HG03521 (cell line): ENCODE results near the gene BMPR1A.
A peak's percentile ranks its signal among the peaks of the same experiment; 100 is the strongest.
"Not testable (repeated sequence)": the region's sequence is repeated elsewhere in the genome, so short reads cannot be mapped to it uniquely, and the experiment has no call there.

Source experiments
- ATAC-seq: cut with Tn5 transposase; IDR thresholded peaks from one replicate; pipeline ENCODE4 v1.9.1; 2021; ENCODE audit warnings: mild to moderate bottlenecking, moderate library complexity; ENCODE audit not compliant: unreplicated experiment

BMPR1A gene

GRCh38 chr10:86837663-86838062, 81.2 kb downstream of the BMPR1A start:
- ATAC-seq, result no peak

DNA sequence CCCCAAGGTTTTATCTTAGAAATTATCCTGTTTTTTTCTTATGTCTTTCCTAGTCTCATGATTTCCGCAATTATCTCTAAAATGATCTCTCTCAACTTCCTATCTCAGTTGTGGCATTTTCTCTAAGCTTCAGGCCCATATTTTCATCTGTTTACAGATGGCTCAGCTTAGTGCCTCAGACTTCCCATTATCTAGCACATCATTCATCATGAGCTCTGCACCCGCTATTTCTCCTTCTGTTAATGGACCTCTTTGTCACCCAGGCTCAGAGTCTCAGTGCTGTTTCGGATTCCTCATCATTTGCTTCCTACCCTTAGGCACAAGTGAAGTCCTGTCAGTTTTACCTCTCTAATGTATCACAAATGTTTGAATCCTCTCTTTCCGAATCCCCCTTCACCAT, 84.1 kb downstream of the BMPR1A start:
- no peak for ATAC-seq

GRCh38 chr10:86846088-86846487, 89.7 kb downstream of the BMPR1A start:
- ATAC-seq, result no peak

DNA sequence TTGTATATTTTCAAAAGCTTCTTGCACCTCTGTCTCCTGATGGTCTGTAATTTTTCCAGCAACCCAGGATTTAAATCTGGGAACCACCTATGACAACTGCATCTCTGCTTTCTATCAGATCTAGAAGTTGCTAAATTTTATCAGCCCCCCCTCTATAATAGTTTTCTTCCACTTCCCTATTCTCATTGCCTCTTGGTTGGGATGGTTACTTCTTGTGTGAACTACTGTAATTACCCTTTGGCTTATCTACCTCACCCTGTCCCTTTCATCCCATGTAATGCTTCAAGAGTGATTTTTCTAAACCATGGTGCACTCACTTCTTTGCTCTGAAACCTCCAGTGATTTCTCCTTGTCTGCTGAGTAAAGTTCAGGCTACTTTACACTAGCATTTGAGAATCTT, 92.3 kb downstream of the BMPR1A start:
- no peak for ATAC-seq

GRCh38 chr10:86849181-86849894, 92.9 kb downstream of the BMPR1A start:
- peak; percentile 51 for ATAC-seq

DNA sequence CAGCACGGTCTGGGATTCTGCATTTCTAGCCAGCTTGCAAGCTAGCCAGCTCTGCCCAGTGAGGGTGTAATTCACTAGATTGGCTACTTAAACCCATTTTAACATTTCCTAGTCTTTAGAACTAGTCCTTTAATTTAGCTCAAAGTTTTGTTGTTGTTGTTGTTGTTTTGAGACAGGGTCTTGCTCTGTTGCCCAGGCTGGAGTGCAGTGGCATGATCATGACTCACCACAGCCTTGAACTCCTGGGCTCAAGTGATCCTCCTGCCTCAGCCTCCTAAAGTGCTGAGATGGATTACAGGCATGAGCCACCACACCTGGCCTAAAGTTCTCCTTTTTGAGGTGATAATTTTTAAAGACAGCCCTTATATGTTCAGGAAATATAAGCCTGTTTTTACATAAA, 94.1 kb downstream of the BMPR1A start:
- ATAC-seq, result no peak

DNA sequence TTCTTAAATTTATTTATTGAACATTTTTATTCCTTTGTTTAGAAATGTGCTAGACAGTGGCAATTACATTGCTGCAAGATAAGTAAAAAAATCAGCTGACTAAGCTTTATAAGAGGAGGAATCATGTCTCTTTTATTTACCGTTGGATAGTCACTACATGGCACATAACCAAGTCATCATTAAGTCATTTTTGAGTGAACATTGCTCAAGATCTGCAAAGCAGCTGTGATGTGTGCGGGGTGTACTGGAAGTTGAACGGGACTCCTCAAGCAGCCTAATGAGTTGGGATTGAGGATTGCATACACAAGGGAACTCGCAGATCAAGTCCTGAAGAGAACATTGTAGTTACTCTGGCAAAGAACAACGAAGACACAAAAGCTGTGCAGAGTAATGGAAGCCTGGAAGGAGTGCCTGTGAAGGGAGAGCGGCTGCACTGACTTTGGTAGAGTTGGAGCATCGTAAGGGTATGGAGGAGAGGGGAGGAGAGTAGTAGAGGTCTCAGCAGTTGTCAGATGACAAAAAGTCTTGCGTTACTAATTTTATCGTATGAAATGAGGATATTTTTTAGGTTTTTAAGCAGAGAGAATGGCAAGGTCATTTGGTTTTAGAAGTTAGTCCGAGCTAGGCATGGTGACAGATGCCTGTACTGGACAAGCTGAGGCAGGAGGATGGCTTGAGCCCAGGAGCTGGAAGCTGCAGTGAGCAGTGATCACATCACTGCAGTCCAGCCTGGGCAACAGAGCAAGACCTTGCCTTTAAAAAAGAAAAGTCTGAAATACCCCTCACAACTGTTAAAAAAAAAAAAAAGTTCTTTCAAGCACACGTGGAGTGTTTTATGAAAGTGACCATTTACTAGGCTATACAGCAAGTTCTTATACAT, 95.1 kb downstream of the BMPR1A start:
- ATAC-seq, result no peak

- ATAC-seq, result not testable (repeated sequence)
Observed at GRCh38 chr10:86853582-86853981, 97.2 kb downstream of the BMPR1A start.

DNA sequence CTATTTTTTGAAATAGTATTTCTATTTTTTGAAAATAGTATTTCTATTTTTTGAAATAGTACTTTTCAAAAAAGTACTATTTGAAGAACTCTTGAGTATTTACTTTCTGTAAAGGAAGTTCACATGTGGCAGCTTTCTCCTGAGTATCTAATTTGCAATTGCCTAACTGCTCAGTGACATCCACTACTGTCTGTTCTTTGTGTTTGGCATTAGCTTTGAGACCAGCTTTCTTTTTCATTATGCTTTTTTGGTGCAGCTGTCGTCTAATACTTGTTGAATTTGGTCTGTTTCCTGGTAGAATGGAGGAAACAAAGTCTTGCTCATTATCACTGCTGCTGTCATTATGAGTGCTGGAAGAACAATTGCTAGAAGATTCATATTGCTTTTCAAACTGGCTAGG, 99.1 kb downstream of the BMPR1A start:
- ATAC-seq, result no peak

- no peak for ATAC-seq
Observed at GRCh38 chr10:86856156-86856555, 99.7 kb downstream of the BMPR1A start.

GRCh38 chr10:86857128-86857721, 100.8 kb downstream of the BMPR1A start:
- no peak for ATAC-seq

DNA sequence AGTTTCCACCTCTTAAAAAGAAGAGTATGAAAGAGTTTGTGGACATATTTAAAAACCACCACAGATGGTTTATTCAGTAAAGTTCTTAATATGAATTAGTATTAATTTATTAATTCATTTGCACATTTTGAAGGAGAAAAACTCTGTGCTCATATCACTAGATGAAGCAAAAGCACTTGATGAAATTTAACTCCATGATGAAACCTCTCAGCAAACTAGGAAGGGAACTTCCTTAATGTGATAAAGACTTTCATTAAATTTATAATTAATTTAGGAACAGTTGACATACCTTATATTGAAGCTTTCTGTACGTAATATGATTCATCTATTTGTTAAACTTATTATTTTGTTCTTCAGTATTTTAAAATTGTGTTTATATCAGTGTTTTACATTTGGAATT, 101.6 kb downstream of the BMPR1A start:
- ATAC-seq, result no peak

- no peak for ATAC-seq
Observed at GRCh38 chr10:86861351-86861750, 104.9 kb downstream of the BMPR1A start.

DNA sequence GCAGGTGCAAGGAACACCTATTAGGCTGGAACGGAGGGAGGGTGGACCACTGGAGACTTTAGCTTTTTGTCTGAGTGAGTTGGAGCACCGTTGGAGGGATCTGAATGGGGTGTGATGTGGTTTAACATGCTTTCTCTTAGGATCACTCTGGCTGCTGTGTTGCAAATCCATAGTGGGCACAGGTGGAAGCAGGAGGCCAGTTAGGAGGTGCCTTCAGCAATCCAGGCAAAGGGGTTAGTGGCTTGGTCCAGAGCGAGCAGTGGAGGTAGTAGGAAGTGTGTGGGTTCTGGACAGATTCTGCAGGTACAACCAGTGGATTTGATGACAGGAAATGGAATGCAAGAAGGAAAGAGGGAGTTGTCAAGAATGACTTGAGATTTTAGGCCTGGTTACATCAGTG, 106.0 kb downstream of the BMPR1A start:
- ATAC-seq, result no peak

GRCh38 chr10:86862786-86863483, 106.5 kb downstream of the BMPR1A start:
- no peak for ATAC-seq

DNA sequence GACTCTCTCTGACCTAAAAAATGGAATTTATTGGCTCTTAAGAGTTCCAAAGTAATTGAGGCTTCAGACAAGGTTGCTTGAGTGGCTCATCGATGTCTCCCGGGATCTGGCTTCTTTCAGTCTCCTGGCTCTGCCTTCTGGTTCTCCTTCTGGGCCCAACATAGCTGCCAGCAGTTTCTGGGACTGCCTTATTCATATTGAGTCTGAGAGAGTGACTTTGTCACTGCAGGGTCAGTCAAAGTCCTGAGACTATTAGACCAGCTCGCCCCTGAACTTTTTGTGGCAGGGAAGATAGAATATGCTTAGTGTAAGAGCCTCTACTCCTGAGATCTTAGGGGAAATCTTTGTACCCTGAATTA, 107.0 kb downstream of the BMPR1A start:
- ATAC-seq, result no peak

DNA sequence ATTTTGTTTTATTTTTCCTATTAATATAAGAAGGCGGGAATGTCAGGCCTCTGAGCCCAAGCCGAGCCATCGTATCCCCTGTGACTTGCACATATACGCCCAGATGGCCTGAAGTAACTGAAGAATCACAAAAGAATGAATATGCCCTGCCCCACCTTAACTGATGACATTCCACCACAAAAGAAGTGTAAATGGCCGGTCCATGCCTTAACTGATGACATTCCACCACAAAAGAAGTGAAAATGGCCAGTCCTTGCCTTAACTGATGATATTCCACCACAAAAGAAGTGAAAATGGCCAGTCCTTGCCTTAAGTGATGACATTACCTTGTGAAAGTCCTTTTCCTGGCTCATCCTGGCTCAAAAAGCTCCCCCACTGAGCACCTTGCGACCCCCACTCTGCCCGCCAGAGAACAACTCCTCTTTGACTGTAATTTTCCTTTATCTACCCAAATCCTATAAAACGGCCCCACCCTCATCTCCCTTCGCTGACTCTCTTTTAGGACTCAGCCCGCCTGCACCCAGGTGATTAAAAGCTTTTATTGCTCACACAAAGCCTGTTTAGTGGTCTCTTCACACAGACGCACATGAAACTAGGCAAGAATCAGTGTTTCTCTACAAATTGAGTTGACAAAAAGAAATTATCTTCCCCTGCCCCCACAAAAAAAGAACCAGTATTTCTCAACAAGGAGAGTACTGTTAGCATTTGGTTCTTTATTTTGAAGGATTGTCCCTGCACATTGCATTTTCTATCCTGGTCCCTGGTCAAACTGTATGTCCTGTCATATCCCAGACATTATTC, 108.8 kb downstream of the BMPR1A start:
- ATAC-seq, result not testable (repeated sequence)

DNA sequence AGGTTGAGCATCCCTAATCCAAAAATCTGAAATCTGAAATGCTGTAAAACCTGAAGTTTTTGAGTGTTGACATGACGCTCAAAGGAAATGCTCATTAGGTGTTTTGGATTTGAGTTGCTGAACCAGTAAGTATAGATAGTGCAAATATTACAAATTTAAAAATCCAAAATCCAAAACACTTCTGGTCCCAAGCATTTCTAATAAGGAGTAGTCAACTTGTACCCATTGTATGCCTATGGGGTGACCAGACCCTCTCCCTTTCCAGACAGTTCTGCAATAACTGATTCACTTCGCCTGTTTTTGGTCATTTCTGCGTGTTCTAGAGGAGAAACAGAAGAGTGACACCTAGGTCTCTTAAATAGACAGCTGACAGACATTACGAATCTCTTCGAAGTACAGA, 110.7 kb downstream of the BMPR1A start:
- no peak for ATAC-seq

GRCh38 chr10:86868353-86868752, 111.9 kb downstream of the BMPR1A start:
- no peak for ATAC-seq

- ATAC-seq, result no peak
Observed at GRCh38 chr10:86870679-86871078, 114.3 kb downstream of the BMPR1A start.
